OCI-LY1 (cell line): ENCODE measurements around the gene ZNF385D.

Source experiments
- H2AFZ ChIP-seq: fragments of 200-600 bp; sonication (generic), shearing (Covaris generic); 2 replicates; pipeline ENCODE4 v1.6.0; 2014; ENCODE audit warnings: antibody characterized with exemption, mild to moderate bottlenecking, low read length
- H3F3A ChIP-seq: fragments of 200-600 bp; sonication (generic), shearing (Covaris generic); 2 replicates; pipeline ENCODE4 v1.6.0; 2014; ENCODE audit warnings: mild to moderate bottlenecking, antibody characterized with exemption, low read length, moderate library complexity; ENCODE audit not compliant: insufficient read depth
- H3K27ac ChIP-seq: fragments of 200-600 bp; sonication (generic); 2 replicates; pipeline ENCODE4 v1.5.1; 2014; ENCODE audit warnings: low read length, mixed run types, mild to moderate bottlenecking, low read depth; ENCODE audit not compliant: poor library complexity, severe bottlenecking
- H3K27me3 ChIP-seq: fragments of 200-600 bp; sonication (generic); 2 replicates; pipeline ENCODE4 v1.6.0; 2014; ENCODE audit warnings: antibody characterized with exemption, mild to moderate bottlenecking, low read length, moderate library complexity; ENCODE audit not compliant: insufficient read depth
- H3K36me3 ChIP-seq: fragments of 200-600 bp; sonication (generic); 2 replicates; pipeline ENCODE4 v1.6.1; 2014; ENCODE audit warnings: mild to moderate bottlenecking, antibody characterized with exemption, low read length, moderate library complexity, mixed read lengths; ENCODE audit not compliant: insufficient read depth
- H3K4me1 ChIP-seq: fragments of 200-600 bp; sonication (generic); 2 replicates; pipeline ENCODE4 v1.5.1; 2014; ENCODE audit warnings: mild to moderate bottlenecking, low read length, moderate library complexity; ENCODE audit not compliant: insufficient read depth, severe bottlenecking
- H3K4me2 ChIP-seq: fragments of 200-600 bp; sonication (generic), shearing (Covaris generic); 2 replicates; pipeline ENCODE4 v1.6.1; 2014; ENCODE audit warnings: low read length
- H3K4me3 ChIP-seq: fragments of 200-600 bp; sonication (generic); 2 replicates; pipeline ENCODE4 v1.5.1; 2014; ENCODE audit warnings: low read length, low read depth, mild to moderate bottlenecking, mixed read lengths; ENCODE audit not compliant: poor library complexity, severe bottlenecking
- H3K79me2 ChIP-seq: fragments of 200-600 bp; shearing (Covaris generic); 2 replicates; pipeline ENCODE4 v1.6.1; 2016; ENCODE audit warnings: mixed run types, low read length, mixed read lengths; ENCODE audit not compliant: insufficient read depth
- H3K9ac ChIP-seq: fragments of 200-600 bp; sonication (generic), shearing (Covaris generic); 2 replicates; pipeline ENCODE4 v1.6.1; 2014; ENCODE audit warnings: mild to moderate bottlenecking, low read length, mixed read lengths
- H3K9me2 ChIP-seq: fragments of 200-600 bp; sonication (generic), shearing (Covaris generic); 2 replicates; pipeline ENCODE4 v1.6.1; 2014; ENCODE audit warnings: low read depth, mild to moderate bottlenecking, low read length, mixed read lengths
- H3K9me3 ChIP-seq: fragments of 200-600 bp; shearing (Covaris generic); 2 replicates; pipeline ENCODE4 v1.6.1; 2014; ENCODE audit warnings: low read length, mixed read lengths
- H4K20me1 ChIP-seq: fragments of 200-600 bp; sonication (generic), shearing (Covaris generic); 2 replicates; pipeline ENCODE4 v1.6.0; 2016; ENCODE audit warnings: mild to moderate bottlenecking, low read length; ENCODE audit not compliant: insufficient read depth
- CTCF ChIP-seq: fragments of 200-600 bp; sonication (generic), shearing (Covaris generic); IDR thresholded peaks from 2 replicates; pipeline ENCODE4 v1.5.1; 2017; ENCODE audit warnings: mild to moderate bottlenecking, antibody characterized with exemption, low read length, moderate library complexity, mixed read lengths
- EZH2 ChIP-seq: fragments of 200-600 bp; sonication (generic), shearing (Covaris generic); IDR thresholded peaks from 2 replicates; pipeline ENCODE4 v1.8.0; 2017; ENCODE audit warnings: borderline replicate concordance, mixed run types, mild to moderate bottlenecking, antibody characterized with exemption, low read length, moderate library complexity, mixed read lengths

Gene ZNF385D

GRCh38 chr3:21795152-21795837 lies 44.3 kb upstream of the ZNF385D start:
- TF ChIP-seq CTCF, result no peak
- no peak for TF ChIP-seq EZH2
- no peaks in the 10 kb centered on the region for H3K4me1 ChIP-seq
- no peaks in the 10 kb centered on the region for H3K36me3 ChIP-seq
- no peak overlapping the region for H3K4me2 ChIP-seq
- H3K9me2 ChIP-seq, result no peaks in the 10 kb centered on the region
- no peaks in the 10 kb centered on the region for H3K27me3 ChIP-seq
- no peak overlapping the region for H3K4me3 ChIP-seq
- H3K9ac ChIP-seq, result no peak overlapping the region
- no peak overlapping the region for H3K27ac ChIP-seq
- H4K20me1 ChIP-seq, result no peaks in the 10 kb centered on the region
- no peaks in the 10 kb centered on the region for H3K9me3 ChIP-seq
- H2AFZ ChIP-seq, result no peak overlapping the region
- no peaks in the 10 kb centered on the region for H3F3A ChIP-seq
- no peaks in the 10 kb centered on the region for H3K79me2 ChIP-seq

GRCh38 chr3:21794291-21794690 lies 43.3 kb upstream of the ZNF385D start:
- Histone ChIP-seq H3K9me2 (no peaks in the 10 kb centered on the region), H3K79me2 (no peaks in the 10 kb centered on the region)

DNA sequence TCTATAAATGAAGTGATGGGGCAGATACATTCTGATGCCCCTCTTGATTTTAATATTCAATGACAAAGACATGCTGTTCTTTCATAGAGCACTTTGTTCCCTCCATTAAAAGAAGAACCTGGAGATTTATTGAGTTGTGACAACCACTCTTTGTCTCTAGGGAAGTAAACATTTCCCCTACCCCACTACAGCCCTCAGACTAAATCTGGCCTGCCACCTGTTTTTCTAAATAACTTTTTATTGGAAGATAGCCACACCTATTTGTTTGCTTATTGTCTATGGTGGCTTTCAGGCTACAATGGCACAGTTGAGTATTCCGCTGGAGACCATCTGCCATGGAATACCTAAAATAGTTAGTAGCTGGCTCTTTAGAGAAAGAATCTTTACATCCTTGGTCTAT lies 41.2 kb upstream of the ZNF385D start:
- Histone ChIP-seq H3F3A (no peaks in the 10 kb centered on the region), H3K9me3 (no peaks in the 10 kb centered on the region), H3K79me2 (no peaks in the 10 kb centered on the region), H2AFZ (no peak overlapping the region), H3K4me3 (no peak overlapping the region), H3K4me1 (no peaks in the 10 kb centered on the region), H3K36me3 (no peaks in the 10 kb centered on the region), H3K9ac (no peak overlapping the region), H3K27ac (no peak overlapping the region), H3K9me2 (no peaks in the 10 kb centered on the region), H4K20me1 (no peaks in the 10 kb centered on the region), H3K4me2 (no peak overlapping the region), H3K27me3 (no peaks in the 10 kb centered on the region)
- TF ChIP-seq CTCF (no peak), EZH2 (no peak)

More at GRCh38 chr3:21794291-21794690, 43.3 kb upstream of the ZNF385D start:
- TF ChIP-seq CTCF, result no peak
- no peak for TF ChIP-seq EZH2
- Histone ChIP-seq H3K4me3 (no peak overlapping the region), H3F3A (no peaks in the 10 kb centered on the region), H2AFZ (no peak overlapping the region), H4K20me1 (no peaks in the 10 kb centered on the region), H3K4me2 (no peak overlapping the region), H3K4me1 (no peaks in the 10 kb centered on the region), H3K9me3 (no peaks in the 10 kb centered on the region), H3K9ac (no peak overlapping the region), H3K27ac (no peak overlapping the region), H3K27me3 (no peaks in the 10 kb centered on the region), H3K36me3 (no peaks in the 10 kb centered on the region)
